Transverse colon (tissue), 4 donors: ENCODE data around the gene CAMTA1.

ENCODE experiments used
- POLR2AphosphoS5 ChIP-seq, 3 donors: sonication (generic); formaldehyde crosslinking; IDR thresholded peaks; one replicate each; pipeline ENCODE4 v1.6.1; 2016; ENCODE audit warnings: antibody characterized with exemption in 3 of 3
- TF ChIP-seq, protein P1 (sequence below), 5 experiments: fragments of 200-600 bp in 3 of 5; fragments of 450-650 bp in 2 of 5; sonication (generic) in 3 of 5; IDR thresholded peaks; 1 replicate in 2 of 5; 2 replicates in 3 of 5; pipeline ENCODE4 v1.5.1; 2016 to 2017; ENCODE audit warnings: antibody characterized with exemption in 5 of 5, inconsistent platforms in 3 of 5, mild to moderate bottlenecking in 2 of 5, moderate library complexity in 1 of 5

DNA sequence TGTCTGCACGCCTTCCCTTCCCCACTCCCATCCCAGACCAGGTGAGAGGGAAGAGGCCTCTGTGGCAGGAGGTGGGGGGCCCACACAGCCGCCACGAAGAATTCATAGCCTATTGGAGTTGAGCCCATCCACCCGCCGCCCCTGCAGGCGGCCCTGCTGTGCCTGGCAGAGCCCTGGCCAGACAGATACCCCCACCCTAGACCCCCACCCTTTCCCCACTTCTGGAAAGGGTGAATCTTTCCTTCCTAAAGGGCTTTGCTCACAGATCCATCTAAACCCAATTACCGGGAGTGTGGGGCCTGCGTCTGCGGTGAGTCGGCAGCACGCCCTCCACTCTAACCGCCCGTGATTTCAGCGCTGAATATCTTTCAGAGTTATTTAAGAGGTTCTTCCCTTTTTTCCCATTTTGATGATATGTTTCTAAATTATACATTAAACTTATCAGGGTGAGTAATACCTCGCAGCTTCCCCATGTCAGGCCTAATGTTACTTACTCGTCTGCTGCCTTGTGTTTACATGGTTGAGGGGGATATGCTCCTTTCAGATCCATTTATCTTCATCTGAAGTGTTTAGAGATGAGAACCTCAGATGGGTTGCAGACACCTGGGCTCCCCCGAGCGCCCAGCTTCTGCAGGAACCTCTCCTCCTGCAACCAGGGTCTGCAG lies 802.0 kb downstream of the CAMTA1 start:
- TF ChIP-seq, protein P1, sequence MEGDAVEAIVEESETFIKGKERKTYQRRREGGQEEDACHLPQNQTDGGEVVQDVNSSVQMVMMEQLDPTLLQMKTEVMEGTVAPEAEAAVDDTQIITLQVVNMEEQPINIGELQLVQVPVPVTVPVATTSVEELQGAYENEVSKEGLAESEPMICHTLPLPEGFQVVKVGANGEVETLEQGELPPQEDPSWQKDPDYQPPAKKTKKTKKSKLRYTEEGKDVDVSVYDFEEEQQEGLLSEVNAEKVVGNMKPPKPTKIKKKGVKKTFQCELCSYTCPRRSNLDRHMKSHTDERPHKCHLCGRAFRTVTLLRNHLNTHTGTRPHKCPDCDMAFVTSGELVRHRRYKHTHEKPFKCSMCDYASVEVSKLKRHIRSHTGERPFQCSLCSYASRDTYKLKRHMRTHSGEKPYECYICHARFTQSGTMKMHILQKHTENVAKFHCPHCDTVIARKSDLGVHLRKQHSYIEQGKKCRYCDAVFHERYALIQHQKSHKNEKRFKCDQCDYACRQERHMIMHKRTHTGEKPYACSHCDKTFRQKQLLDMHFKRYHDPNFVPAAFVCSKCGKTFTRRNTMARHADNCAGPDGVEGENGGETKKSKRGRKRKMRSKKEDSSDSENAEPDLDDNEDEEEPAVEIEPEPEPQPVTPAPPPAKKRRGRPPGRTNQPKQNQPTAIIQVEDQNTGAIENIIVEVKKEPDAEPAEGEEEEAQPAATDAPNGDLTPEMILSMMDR (IDR thresholded peaks at IDR 0.05) = no peak
- no peak for TF ChIP-seq POLR2AphosphoS5 (IDR thresholded peaks at IDR 0.05)
